B cell (primary cell): ENCODE measurements around the gene EBP.

Experiments
- EZH2 ChIP-seq: IDR thresholded peaks from 2 replicates; pipeline ENCODE4 v1.6.1; 2012; ENCODE audit warnings: borderline replicate concordance, low read depth, mild to moderate bottlenecking, moderate library complexity, low read length; ENCODE audit not compliant: insufficient read depth, poor library complexity, severe bottlenecking
- TF ChIP-seq, protein P1 (sequence below): fragments of 200-600 bp; IDR thresholded peaks from one replicate; pipeline ENCODE4 v1.8.0; 2022; ENCODE audit warnings: antibody characterized with exemption, mild to moderate bottlenecking

- TF ChIP-seq, protein P1, sequence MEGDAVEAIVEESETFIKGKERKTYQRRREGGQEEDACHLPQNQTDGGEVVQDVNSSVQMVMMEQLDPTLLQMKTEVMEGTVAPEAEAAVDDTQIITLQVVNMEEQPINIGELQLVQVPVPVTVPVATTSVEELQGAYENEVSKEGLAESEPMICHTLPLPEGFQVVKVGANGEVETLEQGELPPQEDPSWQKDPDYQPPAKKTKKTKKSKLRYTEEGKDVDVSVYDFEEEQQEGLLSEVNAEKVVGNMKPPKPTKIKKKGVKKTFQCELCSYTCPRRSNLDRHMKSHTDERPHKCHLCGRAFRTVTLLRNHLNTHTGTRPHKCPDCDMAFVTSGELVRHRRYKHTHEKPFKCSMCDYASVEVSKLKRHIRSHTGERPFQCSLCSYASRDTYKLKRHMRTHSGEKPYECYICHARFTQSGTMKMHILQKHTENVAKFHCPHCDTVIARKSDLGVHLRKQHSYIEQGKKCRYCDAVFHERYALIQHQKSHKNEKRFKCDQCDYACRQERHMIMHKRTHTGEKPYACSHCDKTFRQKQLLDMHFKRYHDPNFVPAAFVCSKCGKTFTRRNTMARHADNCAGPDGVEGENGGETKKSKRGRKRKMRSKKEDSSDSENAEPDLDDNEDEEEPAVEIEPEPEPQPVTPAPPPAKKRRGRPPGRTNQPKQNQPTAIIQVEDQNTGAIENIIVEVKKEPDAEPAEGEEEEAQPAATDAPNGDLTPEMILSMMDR: no peak
- TF ChIP-seq EZH2: no peak
Observed at GRCh38 chrX:48505481-48505880, 16.1 kb upstream of the EBP start.
